K562 (cell line): Measurements from ENCODE around the gene PIP4K2A. TPM values are rescaled to one million over a fixed set of nuclear protein-coding genes. Genes with fewer than 3 reads are reported as not detected.
A peak's percentile ranks its signal among the peaks of the same experiment; 100 is the strongest.

Experiments
- ATAC-seq: fragments of 200-7000 bp; cut with Tn5 transposase; 3 replicates; pipeline ENCODE4 v1.9.1; 2020; ENCODE audit warnings: moderate library complexity
- BruUV-seq: library from RNA; stranded (reverse); fragments of 400-500 nt; replicated peaks from 2 replicates; lab custom pipeline; 2021; lab: Mats Ljungman, UMichigan
- CTCF ChIA-PET: fragments of 300-600 bp; formaldehyde crosslinking; extraction: SDS; loops from one replicate; lab custom pipeline; 2021; ENCODE audit warnings: low intra/inter-chr PET ratio; lab: Yijun Ruan, JAX
- POLR2A ChIA-PET: fragments of 300-600, 350-650 bp; sonication (Branson Sonifier 250); formaldehyde crosslinking; extraction: SDS; loops from one replicate; lab custom pipeline; 2021; ENCODE audit warnings: antibody characterized with exemption, inconsistent platforms; lab: Yijun Ruan, JAX
- DNase-seq, 4 experiments: peaks; one replicate each; pipeline versions ENCODE4 v3.0.0 to v3.0.0-alpha.2; 2011 to 2018; ENCODE audit warnings: low spot score in 3 of 4, mixed read lengths in 3 of 4; ENCODE audit errors: extremely low read depth in 1 of 4
- FAIRE-seq: peaks from 2 replicates; lab custom pipeline; 2011; peaks lifted over from hg19 to GRCh38; lab: Jason Lieb, UNC
- H2AFZ ChIP-seq: 2 replicates; pipeline ENCODE4 v1.6.0; 2011; ENCODE audit warnings: low read depth, low read length, control low read depth, inconsistent platforms
- H3K27ac ChIP-seq: fragments of 200-600 bp; 3 replicates; pipeline ENCODE4 v1.8.0; 2011; ENCODE audit warnings: low read depth, mild to moderate bottlenecking, control low read depth, inconsistent platforms, low read length, moderate library complexity, mixed read lengths; ENCODE audit errors: extremely low read depth
- H3K27me3 ChIP-seq, 2 experiments: fragments of 300-600 bp in 1 of 2; 2 replicates in 1 of 2; 3 replicates in 1 of 2; pipeline versions ENCODE4 v1.6.0 to v1.8.0; 2011; ENCODE audit warnings: inconsistent platforms in 2 of 2, low read length in 2 of 2, mild to moderate bottlenecking in 1 of 2, mixed read lengths in 1 of 2, moderate library complexity in 1 of 2; ENCODE audit not compliant: control insufficient read depth in 2 of 2, insufficient read depth in 2 of 2
- H3K36me3 ChIP-seq: fragments of 300-600 bp; 3 replicates; pipeline ENCODE4 v1.8.0; 2011; ENCODE audit warnings: mild to moderate bottlenecking, low read length, inconsistent platforms; ENCODE audit not compliant: control insufficient read depth, insufficient read depth
- H3K4me1 ChIP-seq, 2 experiments: fragments of 200-600 bp in 1 of 2; replicated peaks in 1 of 2; 2 replicates in 1 of 2; 3 replicates in 1 of 2; pipeline versions ENCODE4 v1.5.1 to v1.8.0; 2011; ENCODE audit warnings: inconsistent platforms in 2 of 2, low read length in 2 of 2, mild to moderate bottlenecking in 1 of 2, mixed read lengths in 1 of 2, moderate library complexity in 1 of 2; ENCODE audit not compliant: control insufficient read depth in 2 of 2, insufficient read depth in 2 of 2
- H3K4me2 ChIP-seq: 2 replicates; pipeline ENCODE4 v1.6.1; 2011; ENCODE audit warnings: low read length, control low read depth, inconsistent platforms, mixed read lengths; ENCODE audit not compliant: insufficient read depth
- H3K4me3 ChIP-seq: fragments of 200-600 bp; sonication (generic), shearing (Covaris generic); 2 replicates; pipeline ENCODE4 v1.5.1; 2016; ENCODE audit warnings: control low read depth, inconsistent platforms
- H3K79me2 ChIP-seq: fragments of 200-600 bp; 3 replicates; pipeline ENCODE4 v1.8.0; 2011; ENCODE audit warnings: low read length, inconsistent platforms; ENCODE audit not compliant: control insufficient read depth, insufficient read depth
- H3K9ac ChIP-seq, 2 experiments: 2 replicates each; pipeline versions ENCODE4 v1.6.0 to v1.6.1; 2011; ENCODE audit warnings: low read depth in 2 of 2, low read length in 2 of 2, control low read depth in 1 of 2, inconsistent platforms in 1 of 2, mild to moderate bottlenecking in 1 of 2, mixed read lengths in 1 of 2; ENCODE audit not compliant: insufficient read depth in 1 of 2
- H3K9me1 ChIP-seq: one replicate; pipeline ENCODE4 v1.6.0; 2011; ENCODE audit warnings: inconsistent platforms, mild to moderate bottlenecking, low read length, moderate library complexity; ENCODE audit not compliant: control insufficient read depth, insufficient read depth
- H3K9me3 ChIP-seq: replicated peaks from 2 replicates; pipeline ENCODE4 v1.5.1; 2011; ENCODE audit warnings: low read depth, low read length, inconsistent platforms; ENCODE audit not compliant: control insufficient read depth, insufficient read depth
- H4K20me1 ChIP-seq: replicated peaks from 2 replicates; pipeline ENCODE4 v1.6.1; 2011; ENCODE audit warnings: low read length, inconsistent platforms, mixed read lengths; ENCODE audit not compliant: control insufficient read depth, insufficient read depth
- ZNF311 ChIP-seq: fragments of 250-450 bp; sonication (Bioruptor Pico); IDR thresholded peaks from 2 replicates; pipeline ENCODE4 v1.4.0; 2020; ENCODE audit warnings: mild to moderate bottlenecking, moderate library complexity
- WGBS: fragments of 100-300 bp; shearing (Covaris generic); methylation state at CpG from one replicate; pipeline ENCODE4 v1.1.6; 2016; ENCODE audit warnings: low coverage, mixed read lengths; ENCODE audit not compliant: insufficient coverage; ENCODE audit errors: missing lambda C conversion rate; 5-methylcytosine and 5-hydroxymethylcytosine counted together
- in situ Hi-C: fragments of 300-500 bp; cut with MboI; formaldehyde crosslinking; loops from 4 replicates; pipeline ENCODE4 v1.15.0; 2018; ENCODE audit warnings: inconsistent platforms, mixed read lengths
- intact Hi-C: fragments of 100-400 bp; cut with micrococcal nuclease; formaldehyde crosslinking; loops from 2 replicates; pipeline ENCODE4 v1.14.2; 2022
- polyA plus RNA-seq, 8 experiments: library from polyadenylated mRNA; depleted of rRNA in 4 of 8; stranded (reverse) in 5 of 8; unstranded in 3 of 8; fragments of >200 nt; fragmentation: Nextera tagmentation in 2 of 8; fragmentation: Illumina TruSeq in 1 of 8; extraction: Ambion mirVana in 2 of 8; extraction: Trizol in 1 of 8; gene quantifications; 2 replicates each; pipeline versions ENCODE4 v1.2.1 to v1.2.3, GENCODE V29; 2011 to 2014; ENCODE audit warnings: inconsistent platforms in 1 of 8, missing spikeins in 1 of 8
- total RNA-seq, 7 experiments: library from RNA; depleted of rRNA in 6 of 7; stranded (reverse); fragments of >200 nt in 6 of 7; fragmentation: Illumina TruSeq in 2 of 7; extraction: Trizol in 2 of 7; gene quantifications; 2 replicates each; pipeline versions ENCODE4 v1.2.1 to v1.2.3, GENCODE V29; 2011 to 2021; ENCODE audit warnings: low replicate concordance in 1 of 7
- TF ChIP-seq, protein P1 (sequence below), 2 experiments: fragments of 450-650 bp in 1 of 2; sonication (generic) in 1 of 2; formaldehyde crosslinking in 1 of 2; IDR thresholded peaks; 2 replicates each; pipeline versions ENCODE4 v1.7.1 to v1.9.0; 2016 to 2022; ENCODE audit warnings: inconsistent platforms in 1 of 2, mild to moderate bottlenecking in 1 of 2, missing genetic modification reagents in 1 of 2

PIP4K2A gene
- total and polyA plus RNA-seq, 9 of the 15 experiments (the other 6 are each of a cell fraction or from before 2014, with no cell fraction given), result 35.6 to 117 (median 71.9) TPM

- WGBS, result 86% methylated on average over 7 of the region's 7 CpGs
- no peak for ATAC-seq
- H3K36me3 ChIP-seq, result peaks cover 63% of the 10 kb centered on the region
- no peaks in the 10 kb centered on the region for H4K20me1 ChIP-seq
- no TSS peak for BruUV-seq
- no peak for FAIRE-seq
- in situ Hi-C loops, result loop anchor here (10.0 kb wide), 1 partner anchor 431 kb away; no protein-coding TSS in a partner anchor
- H3K4me2 ChIP-seq, result no peak overlapping the region
- no peak for TF ChIP-seq ZNF311 (CRISPR knock-in tag)
- TF ChIP-seq, protein P1, sequence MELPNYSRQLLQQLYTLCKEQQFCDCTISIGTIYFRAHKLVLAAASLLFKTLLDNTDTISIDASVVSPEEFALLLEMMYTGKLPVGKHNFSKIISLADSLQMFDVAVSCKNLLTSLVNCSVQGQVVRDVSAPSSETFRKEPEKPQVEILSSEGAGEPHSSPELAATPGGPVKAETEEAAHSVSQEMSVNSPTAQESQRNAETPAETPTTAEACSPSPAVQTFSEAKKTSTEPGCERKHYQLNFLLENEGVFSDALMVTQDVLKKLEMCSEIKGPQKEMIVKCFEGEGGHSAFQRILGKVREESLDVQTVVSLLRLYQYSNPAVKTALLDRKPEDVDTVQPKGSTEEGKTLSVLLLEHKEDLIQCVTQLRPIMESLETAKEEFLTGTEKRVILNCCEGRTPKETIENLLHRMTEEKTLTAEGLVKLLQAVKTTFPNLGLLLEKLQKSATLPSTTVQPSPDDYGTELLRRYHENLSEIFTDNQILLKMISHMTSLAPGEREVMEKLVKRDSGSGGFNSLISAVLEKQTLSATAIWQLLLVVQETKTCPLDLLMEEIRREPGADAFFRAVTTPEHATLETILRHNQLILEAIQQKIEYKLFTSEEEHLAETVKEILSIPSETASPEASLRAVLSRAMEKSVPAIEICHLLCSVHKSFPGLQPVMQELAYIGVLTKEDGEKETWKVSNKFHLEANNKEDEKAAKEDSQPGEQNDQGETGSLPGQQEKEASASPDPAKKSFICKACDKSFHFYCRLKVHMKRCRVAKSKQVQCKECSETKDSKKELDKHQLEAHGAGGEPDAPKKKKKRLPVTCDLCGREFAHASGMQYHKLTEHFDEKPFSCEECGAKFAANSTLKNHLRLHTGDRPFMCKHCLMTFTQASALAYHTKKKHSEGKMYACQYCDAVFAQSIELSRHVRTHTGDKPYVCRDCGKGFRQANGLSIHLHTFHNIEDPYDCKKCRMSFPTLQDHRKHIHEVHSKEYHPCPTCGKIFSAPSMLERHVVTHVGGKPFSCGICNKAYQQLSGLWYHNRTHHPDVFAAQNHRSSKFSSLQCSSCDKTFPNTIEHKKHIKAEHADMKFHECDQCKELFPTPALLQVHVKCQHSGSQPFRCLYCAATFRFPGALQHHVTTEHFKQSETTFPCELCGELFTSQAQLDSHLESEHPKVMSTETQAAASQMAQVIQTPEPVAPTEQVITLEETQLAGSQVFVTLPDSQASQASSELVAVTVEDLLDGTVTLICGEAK (IDR thresholded peaks at IDR 0.05), result no peak
- TF ChIP-seq, protein P1 (CRISPR knock-in tag; IDR thresholded peaks at IDR 0.05), result 0 out of 2 replicates have a peak, but pooled peaks have one; percentile 10
- no peaks in the 10 kb centered on the region for H3K79me2 ChIP-seq
- no peak overlapping the region for H2AFZ ChIP-seq
- no peak overlapping the region for H3K9ac ChIP-seq
- no peaks in the 10 kb centered on the region for H3K27me3 ChIP-seq
- no peak for DNase-seq
- ChIA-PET CTCF (no interaction called here), POLR2A (interaction anchor here (1.5 kb wide), 1 partner anchor 9 kb away, joined by 3 read pairs; no protein-coding TSS in a partner anchor)
- H3K4me1 ChIP-seq, result peaks cover 0 to 2% of the 10 kb centered on the region in 2 experiments; a peak in 3 of 5 replicates
- no peak overlapping the region for H3K27ac ChIP-seq
- H3K9me3 ChIP-seq, result no peaks in the 10 kb centered on the region
- no peaks in the 10 kb centered on the region for H3K9me1 ChIP-seq
- intact Hi-C loops, result no loop called here
- no peak overlapping the region for H3K4me3 ChIP-seq
These were observed 160.9 kb downstream of the PIP4K2A start for GRCh38 chr10:22553452-22553995.
